B cell (primary cell): Measurements from ENCODE around the gene SEC14L1. TPM values are rescaled to one million over a fixed set of nuclear protein-coding genes. Genes with fewer than 3 reads are reported as not detected.

ENCODE experiments used
- ATAC-seq: fragments of 200-7000 bp; cut with Tn5 transposase; one replicate; pipeline ENCODE4 v1.10.0; 2021; ENCODE audit warnings: low read depth, mild to moderate bottlenecking, moderate number of reproducible peaks, moderate library complexity
- CTCF ChIA-PET: fragments of 350-600 bp; sonication (Branson Sonifier 250); formaldehyde crosslinking; loops from one replicate; lab custom pipeline; 2021; ENCODE audit warnings: antibody characterized with exemption, inconsistent platforms; lab: Charles Lee
- POLR2A ChIA-PET: fragments of 350-600 bp; sonication (Branson Sonifier 250); formaldehyde crosslinking; loops from one replicate; lab custom pipeline; 2021; ENCODE audit warnings: antibody characterized with exemption; lab: Charles Lee
- DNase-seq: peaks from one replicate; pipeline ENCODE4 v3.0.0; 2013
- H2AFZ ChIP-seq: 2 replicates; pipeline ENCODE4 v1.6.1; 2012; ENCODE audit warnings: mild to moderate bottlenecking, low read depth, low read length; ENCODE audit not compliant: insufficient read depth, poor library complexity, severe bottlenecking
- H3K27ac ChIP-seq, 2 donors: 1 replicate in 1 of 2; 2 replicates in 1 of 2; pipeline ENCODE4 v1.5.1; 2012 to 2013; ENCODE audit warnings: low read length in 2 of 2, mild to moderate bottlenecking in 2 of 2, moderate library complexity in 1 of 2
- H3K27me3 ChIP-seq, 4 experiments: fragments of 200-600 bp in 1 of 4; sonication (generic) in 1 of 4; replicated peaks in 1 of 4; 1 replicate in 2 of 4; 2 replicates in 2 of 4; pipeline versions ENCODE4 v1.6.1 to v1.7.0; 2013 to 2016; ENCODE audit warnings: low read length in 3 of 4, mild to moderate bottlenecking in 2 of 4, mixed read lengths in 1 of 4, moderate library complexity in 1 of 4; ENCODE audit not compliant: insufficient read depth in 4 of 4, control insufficient read depth in 3 of 4; ENCODE audit errors: control extremely low read depth in 1 of 4
- H3K36me3 ChIP-seq, 2 experiments: replicated peaks in 1 of 2; 1 replicate in 1 of 2; 2 replicates in 1 of 2; pipeline versions ENCODE4 v1.6.1 to v1.7.1; 2013; ENCODE audit warnings: low read length in 1 of 2; ENCODE audit not compliant: insufficient read depth in 2 of 2, control insufficient read depth in 1 of 2; ENCODE audit errors: control extremely low read depth in 1 of 2, extremely low read depth in 1 of 2
- H3K4me1 ChIP-seq, 2 donors: fragments of 200-600 bp in 1 of 2; sonication (generic) in 1 of 2; 1 replicate in 1 of 2; 2 replicates in 1 of 2; pipeline versions ENCODE4 v1.5.1 to v1.6.1; 2013 to 2017; ENCODE audit warnings: low read length in 2 of 2; ENCODE audit not compliant: control insufficient read depth in 2 of 2, insufficient read depth in 2 of 2
- H3K4me2 ChIP-seq: replicated peaks from 2 replicates; pipeline ENCODE3; 2012; ENCODE audit warnings: mild to moderate bottlenecking, low read depth, low read length; ENCODE audit not compliant: poor library complexity, severe bottlenecking
- H3K4me3 ChIP-seq, 5 experiments: fragments of 200-600 bp in 1 of 5; sonication (generic) in 1 of 5; 1 replicate in 3 of 5; 2 replicates in 2 of 5; pipeline versions ENCODE4 v1.5.1 to v1.7.0; 2011 to 2016; ENCODE audit warnings: low read length in 4 of 5, mild to moderate bottlenecking in 4 of 5, low read depth in 2 of 5, control low read depth in 1 of 5, moderate library complexity in 1 of 5; ENCODE audit not compliant: insufficient read depth in 1 of 5; ENCODE audit errors: control extremely low read depth in 1 of 5, extremely low read depth in 1 of 5
- H3K79me2 ChIP-seq: fragments of 200-600 bp; sonication (generic); one replicate; pipeline ENCODE4 v1.6.0; 2016; ENCODE audit warnings: low read length; ENCODE audit not compliant: control insufficient read depth, insufficient read depth
- H3K9ac ChIP-seq: fragments of 200-600 bp; sonication (generic); 2 replicates; pipeline ENCODE4 v1.6.1; 2017; ENCODE audit warnings: mild to moderate bottlenecking, low read length, moderate library complexity
- H3K9me3 ChIP-seq, 3 donors: one replicate each; pipeline versions ENCODE4 v1.6.1 to v1.7.1; 2013; ENCODE audit warnings: low read length in 2 of 3; ENCODE audit not compliant: control insufficient read depth in 2 of 3, insufficient read depth in 1 of 3; ENCODE audit errors: control extremely low read depth in 1 of 3
- H4K20me1 ChIP-seq: 2 replicates; pipeline ENCODE4 v1.6.0; 2012; ENCODE audit warnings: mild to moderate bottlenecking, low read length; ENCODE audit not compliant: insufficient read depth, control insufficient read depth, poor library complexity, severe bottlenecking
- H3K27ac Mint-ChIP-seq: one replicate; pipeline ENCODE4 v1.8.0; 2021; ENCODE audit warnings: mixed read lengths
- H3K27me3 Mint-ChIP-seq: one replicate; pipeline ENCODE4 v1.8.0; 2021; ENCODE audit warnings: mixed read lengths
- H3K4me1 Mint-ChIP-seq: one replicate; pipeline ENCODE4 v1.8.0; 2021; ENCODE audit warnings: mixed read lengths
- H3K4me3 Mint-ChIP-seq: one replicate; pipeline ENCODE4 v1.8.0; 2021; ENCODE audit warnings: mixed read lengths
- H3K9me3 Mint-ChIP-seq: one replicate; pipeline ENCODE4 v1.8.0; 2022; ENCODE audit warnings: mixed read lengths; ENCODE audit not compliant: insufficient read depth
- CTCF ChIP-seq: fragments of 200-600 bp; IDR thresholded peaks from one replicate; pipeline ENCODE4 v1.8.0; 2022; ENCODE audit warnings: antibody characterized with exemption, mild to moderate bottlenecking
- EZH2 ChIP-seq: IDR thresholded peaks from 2 replicates; pipeline ENCODE4 v1.6.1; 2012; ENCODE audit warnings: borderline replicate concordance, low read depth, mild to moderate bottlenecking, moderate library complexity, low read length; ENCODE audit not compliant: insufficient read depth, poor library complexity, severe bottlenecking
- WGBS: methylation state at CpG from one replicate; pipeline ENCODE4 v1.1.5; 2013; ENCODE audit warnings: missing lambda C conversion rate; ENCODE audit not compliant: insufficient coverage; 5-methylcytosine and 5-hydroxymethylcytosine counted together
- intact Hi-C: fragments of 100-400 bp; cut with micrococcal nuclease; formaldehyde crosslinking; loops from one replicate; pipeline ENCODE4 v1.10.0; 2022
- polyA plus RNA-seq: library from polyadenylated mRNA; depleted of rRNA; stranded (reverse); fragments of >200 nt; gene quantifications from 2 replicates; pipeline ENCODE4 v1.2.3, GENCODE V29; 2012
- total RNA-seq, 2 donors: library from RNA; stranded (reverse); fragments of 120-200 nt in 1 of 2; gene quantifications; 1 replicate in 1 of 2; 2 replicates in 1 of 2; pipeline versions ENCODE4 v1.2.3 to v1.2.4, GENCODE V29; 2013 to 2022

SEC14L1 gene
- total and polyA plus RNA-seq, 2 donors (not counting 1 experiment from before 2014, with no cell fraction given): 37.7 to 103 TPM

GRCh38 chr17:77115510-77115909 is 25.3 kb upstream of the SEC14L1 start:
- POLR2A ChIA-PET: no interaction called here
- H4K20me1 ChIP-seq: no peaks in the 10 kb centered on the region
- H3K27me3 Mint-ChIP-seq: no peaks in the 10 kb centered on the region
- no CpG with 5 or more reads among the region's 2 CpGs for WGBS
- H3K27ac ChIP-seq: no peak overlapping the region
- H3K9me3 ChIP-seq: no peaks in the 10 kb centered on the region
- H3K27ac Mint-ChIP-seq: no peak overlapping the region
- no peak for ATAC-seq
- H3K4me2 ChIP-seq: no peak overlapping the region
- CTCF ChIA-PET: no interaction called here
- H3K9me3 Mint-ChIP-seq: no peaks in the 10 kb centered on the region
- H3K9ac ChIP-seq: no peak overlapping the region
- H3K36me3 ChIP-seq: no peaks in the 10 kb centered on the region
- no peaks in the 10 kb centered on the region for H3K79me2 ChIP-seq
- no peak overlapping the region for H2AFZ ChIP-seq
- H3K27me3 ChIP-seq: no peaks in the 10 kb centered on the region
- intact Hi-C loops: no loop called here
- DNase-seq: no peak
- peaks cover 9% of the 10 kb centered on the region for H3K4me1 Mint-ChIP-seq
- H3K4me3 Mint-ChIP-seq: no peak overlapping the region
- H3K4me3 ChIP-seq: no peak overlapping the region
- TF ChIP-seq CTCF: no peak
- no peak for TF ChIP-seq EZH2
- H3K4me1 ChIP-seq: peaks cover 0 to 10% of the 10 kb centered on the region in 2 donors

DNA sequence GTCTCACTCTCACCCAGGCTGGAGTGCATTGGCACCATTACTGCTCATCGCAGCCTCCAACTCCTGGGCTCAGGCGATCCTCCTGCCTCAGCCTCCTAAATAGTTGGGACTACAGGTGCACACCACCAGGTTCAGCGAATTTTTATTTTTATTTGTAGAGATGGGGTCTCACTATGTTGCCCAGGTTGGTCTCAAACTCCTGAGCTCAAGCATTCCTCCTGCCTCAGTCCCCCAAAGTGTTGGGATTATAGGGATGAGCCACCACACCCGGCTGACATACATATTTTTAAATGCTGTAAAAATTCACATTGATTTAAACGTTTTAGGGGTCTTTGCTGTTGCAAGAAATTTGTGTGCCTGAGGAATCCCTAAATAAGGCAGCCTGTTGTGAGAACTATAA is 24.8 kb upstream of the SEC14L1 start:
- H3K36me3 ChIP-seq: no peaks in the 10 kb centered on the region
- H3K9me3 Mint-ChIP-seq: no peaks in the 10 kb centered on the region
- intact Hi-C loops: no loop called here
- H3K27ac Mint-ChIP-seq: no peak overlapping the region
- ChIA-PET CTCF (no interaction called here), POLR2A (no interaction called here)
- DNase-seq (no peak), ATAC-seq (no peak)
- no peak overlapping the region for H3K27ac ChIP-seq
- H3K27me3 ChIP-seq: no peaks in the 10 kb centered on the region
- no peaks in the 10 kb centered on the region for H3K9me3 ChIP-seq
- H3K9ac ChIP-seq: no peak overlapping the region
- no peak overlapping the region for H3K4me3 ChIP-seq
- H3K79me2 ChIP-seq: no peaks in the 10 kb centered on the region
- H4K20me1 ChIP-seq: no peaks in the 10 kb centered on the region
- WGBS: 100% methylated on average over 2 of the region's 5 CpGs
- H3K4me3 Mint-ChIP-seq: no peak overlapping the region
- H3K27me3 Mint-ChIP-seq: no peaks in the 10 kb centered on the region
- peaks cover 0 to 6% of the 10 kb centered on the region in 2 donors for H3K4me1 ChIP-seq
- no peak for TF ChIP-seq CTCF
- TF ChIP-seq EZH2: no peak
- H2AFZ ChIP-seq: no peak overlapping the region
- H3K4me1 Mint-ChIP-seq: peaks cover 9% of the 10 kb centered on the region
- no peak overlapping the region for H3K4me2 ChIP-seq
